BE2C (cell line): Measurements from ENCODE around the gene USP32.

Source experiments
- DNase-seq: peaks from one replicate; pipeline ENCODE4 v3.0.0-alpha.2; 2020
- H3K27me3 ChIP-seq: fragments of 250-450 bp; sonication (Bioruptor Pico); 2 replicates; pipeline ENCODE4 v1.5.1; 2020; ENCODE audit warnings: mild to moderate bottlenecking
- H3K36me3 ChIP-seq: fragments of 250-450 bp; sonication (Bioruptor Pico); 2 replicates; pipeline ENCODE4 v1.5.1; 2020; ENCODE audit warnings: mild to moderate bottlenecking
- H3K4me1 ChIP-seq: fragments of 250-450 bp; sonication (Bioruptor Pico); 2 replicates; pipeline ENCODE4 v1.5.1; 2020
- H3K4me3 ChIP-seq: 2 replicates; pipeline ENCODE4 v1.5.1; 2011; ENCODE audit warnings: low read depth, low read length
- H3K9me3 ChIP-seq: fragments of 250-450 bp; sonication (Bioruptor Pico); 2 replicates; pipeline ENCODE4 v1.5.1; 2020
- CTCF ChIP-seq: IDR thresholded peaks from 2 replicates; pipeline ENCODE4 v1.5.1; 2012; ENCODE audit warnings: mild to moderate bottlenecking, low read depth, low read length

Gene USP32

DNA sequence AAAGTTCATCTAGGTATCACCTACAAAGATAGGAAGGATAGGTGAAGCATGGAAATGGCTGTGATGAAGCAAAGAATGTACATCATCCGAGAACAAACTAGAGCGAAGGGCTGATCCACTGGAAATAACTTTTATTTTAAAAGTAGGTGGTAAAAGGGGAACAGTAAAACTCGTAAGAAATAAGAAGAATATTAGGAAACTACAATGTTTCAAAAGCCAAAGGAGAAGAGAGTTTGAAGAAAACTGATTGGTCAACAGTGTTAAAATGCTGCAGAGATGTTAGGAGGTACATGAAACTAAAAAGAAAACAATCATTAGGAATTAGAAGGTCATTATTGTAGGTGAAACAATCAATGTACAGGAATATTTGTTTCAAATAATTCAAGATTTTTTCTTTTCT lies 108.1 kb downstream of the USP32 start:
- Histone ChIP-seq H3K4me1 (no peaks in the 10 kb centered on the region), H3K27me3 (no peaks in the 10 kb centered on the region), H3K36me3 (peaks cover 6% of the 10 kb centered on the region; the same call in 1 of the 2 replicates), H3K4me3 (no peak overlapping the region), H3K9me3 (no peaks in the 10 kb centered on the region)
- no peak for TF ChIP-seq CTCF
- no peak for DNase-seq

GRCh38 chr17:60280673-60281072 lies 111.3 kb downstream of the USP32 start:
- no peak for TF ChIP-seq CTCF
- Histone ChIP-seq H3K27me3 (no peaks in the 10 kb centered on the region), H3K9me3 (no peaks in the 10 kb centered on the region), H3K4me3 (no peak overlapping the region), H3K4me1 (no peaks in the 10 kb centered on the region), H3K36me3 (no peaks in the 10 kb centered on the region)
- DNase-seq, result no peak

GRCh38 chr17:60278237-60278636 lies 113.7 kb downstream of the USP32 start:
- Histone ChIP-seq H3K9me3 (no peaks in the 10 kb centered on the region), H3K27me3 (no peaks in the 10 kb centered on the region), H3K4me3 (no peak overlapping the region), H3K4me1 (no peaks in the 10 kb centered on the region), H3K36me3 (no peaks in the 10 kb centered on the region)
- no peak for TF ChIP-seq CTCF
- no peak for DNase-seq

- no peak for TF ChIP-seq CTCF
- DNase-seq, result no peak
- Histone ChIP-seq H3K4me1 (no peaks in the 10 kb centered on the region), H3K9me3 (no peaks in the 10 kb centered on the region), H3K27me3 (no peaks in the 10 kb centered on the region), H3K4me3 (no peak overlapping the region), H3K36me3 (no peaks in the 10 kb centered on the region)
Measured at GRCh38 chr17:60277258-60277657, 114.7 kb downstream of the USP32 start.

- Histone ChIP-seq H3K27me3 (no peaks in the 10 kb centered on the region), H3K36me3 (peaks cover 7% of the 10 kb centered on the region), H3K9me3 (no peaks in the 10 kb centered on the region), H3K4me3 (no peak overlapping the region), H3K4me1 (no peaks in the 10 kb centered on the region)
- no peak for DNase-seq
- TF ChIP-seq CTCF, result no peak
Measured at GRCh38 chr17:60269417-60269816, 122.5 kb downstream of the USP32 start.

- no peaks in the 10 kb centered on the region for H3K27me3 ChIP-seq
- H3K4me3 ChIP-seq, result no peak overlapping the region
- peaks cover 3% of the 10 kb centered on the region for H3K36me3 ChIP-seq
- H3K9me3 ChIP-seq, result no peaks in the 10 kb centered on the region
- no peak for DNase-seq
- TF ChIP-seq CTCF, result no peak
- H3K4me1 ChIP-seq, result peaks cover 4% of the 10 kb centered on the region
Measured at GRCh38 chr17:60260540-60260939, 131.4 kb downstream of the USP32 start.
